ENCODE results near the gene WWOX.

WWOX gene

DNA sequence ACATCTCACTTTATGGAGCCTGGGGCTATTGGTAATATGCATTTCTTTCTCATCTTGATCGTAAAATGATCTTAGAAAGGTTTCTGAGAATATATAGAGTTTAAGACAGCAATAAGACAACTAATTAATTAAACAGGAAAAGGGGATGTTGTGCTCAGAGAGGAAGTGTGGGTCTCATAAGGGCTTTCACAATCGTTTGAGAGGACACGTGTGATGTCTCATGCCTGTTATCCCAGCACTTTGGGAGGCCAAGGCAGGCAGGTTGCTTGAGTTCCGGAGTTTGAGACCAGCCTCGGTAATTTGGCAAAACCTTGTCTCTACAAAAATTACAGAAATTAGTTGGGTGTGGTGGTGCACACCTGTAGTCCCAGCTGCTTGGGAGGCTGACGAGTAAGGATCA, 295.6 kb downstream of the WWOX start:
- no peak for DNase-seq (ENCODE audit: low read depth)
- H3K4me3 ChIP-seq (ENCODE audit: low read length), result no peak overlapping the region
- TF ChIP-seq, protein P1, sequence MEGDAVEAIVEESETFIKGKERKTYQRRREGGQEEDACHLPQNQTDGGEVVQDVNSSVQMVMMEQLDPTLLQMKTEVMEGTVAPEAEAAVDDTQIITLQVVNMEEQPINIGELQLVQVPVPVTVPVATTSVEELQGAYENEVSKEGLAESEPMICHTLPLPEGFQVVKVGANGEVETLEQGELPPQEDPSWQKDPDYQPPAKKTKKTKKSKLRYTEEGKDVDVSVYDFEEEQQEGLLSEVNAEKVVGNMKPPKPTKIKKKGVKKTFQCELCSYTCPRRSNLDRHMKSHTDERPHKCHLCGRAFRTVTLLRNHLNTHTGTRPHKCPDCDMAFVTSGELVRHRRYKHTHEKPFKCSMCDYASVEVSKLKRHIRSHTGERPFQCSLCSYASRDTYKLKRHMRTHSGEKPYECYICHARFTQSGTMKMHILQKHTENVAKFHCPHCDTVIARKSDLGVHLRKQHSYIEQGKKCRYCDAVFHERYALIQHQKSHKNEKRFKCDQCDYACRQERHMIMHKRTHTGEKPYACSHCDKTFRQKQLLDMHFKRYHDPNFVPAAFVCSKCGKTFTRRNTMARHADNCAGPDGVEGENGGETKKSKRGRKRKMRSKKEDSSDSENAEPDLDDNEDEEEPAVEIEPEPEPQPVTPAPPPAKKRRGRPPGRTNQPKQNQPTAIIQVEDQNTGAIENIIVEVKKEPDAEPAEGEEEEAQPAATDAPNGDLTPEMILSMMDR (IDR thresholded peaks at IDR 0.05; ENCODE audit: insufficient read depth, low read depth, low read length, missing control alignments), result no peak

DNA sequence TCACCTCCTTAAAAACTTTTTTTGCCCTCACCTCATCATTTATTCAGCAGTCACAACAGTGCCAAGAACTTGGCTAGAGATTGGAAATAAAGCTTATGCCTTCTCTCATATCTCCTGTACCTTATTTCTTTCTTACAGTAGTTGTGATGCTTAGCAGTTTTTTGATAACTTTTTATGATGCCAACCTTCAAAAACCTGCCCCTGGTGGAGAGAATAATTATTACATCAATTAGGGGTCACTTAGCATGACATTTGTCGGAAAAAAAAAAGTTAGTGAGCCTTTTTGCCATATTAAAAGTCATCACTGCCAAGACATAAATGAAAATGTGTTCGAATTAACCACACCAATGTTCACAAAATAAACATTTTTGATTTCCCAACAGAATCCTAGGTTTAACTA, 296.6 kb downstream of the WWOX start:
- TF ChIP-seq, protein P1 (IDR thresholded peaks at IDR 0.05; ENCODE audit: insufficient read depth, low read depth, low read length, missing control alignments), result no peak
- DNase-seq (ENCODE audit: low read depth), result peak; percentile 1
- H3K4me3 ChIP-seq (ENCODE audit: low read length), result no peak overlapping the region

- TF ChIP-seq, protein P1 (IDR thresholded peaks at IDR 0.05; ENCODE audit: insufficient read depth, low read depth, low read length, missing control alignments), result no peak
- no peak for DNase-seq (ENCODE audit: low read depth)
- no peak overlapping the region for H3K4me3 ChIP-seq (ENCODE audit: low read length)
Measured at GRCh38 chr16:78396673-78397072, 297.2 kb downstream of the WWOX start.

DNA sequence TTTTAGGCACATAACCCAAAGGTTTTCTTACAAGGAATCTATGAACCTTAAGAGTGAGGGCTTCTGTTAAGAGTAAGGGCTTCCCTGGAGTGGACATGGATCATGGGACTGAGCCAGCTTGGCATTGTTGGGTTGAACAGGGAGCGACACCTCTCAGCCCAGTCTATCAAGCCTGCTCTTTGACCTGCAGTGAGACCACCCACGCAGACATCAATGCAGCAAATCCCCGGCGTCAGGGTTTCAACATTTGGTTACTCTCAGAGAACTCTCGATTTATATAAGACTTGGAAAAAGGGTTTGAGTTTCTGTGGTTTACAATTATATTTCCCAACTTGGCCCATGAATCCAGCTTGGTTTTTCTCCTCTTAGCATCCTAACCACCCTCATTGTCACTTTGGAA, 299.9 kb downstream of the WWOX start:
- TF ChIP-seq, protein P1 (IDR thresholded peaks at IDR 0.05; ENCODE audit: insufficient read depth, low read depth, low read length, missing control alignments), result no peak
- DNase-seq (ENCODE audit: low read depth), result no peak
- no peak overlapping the region for H3K4me3 ChIP-seq (ENCODE audit: low read length)

DNA sequence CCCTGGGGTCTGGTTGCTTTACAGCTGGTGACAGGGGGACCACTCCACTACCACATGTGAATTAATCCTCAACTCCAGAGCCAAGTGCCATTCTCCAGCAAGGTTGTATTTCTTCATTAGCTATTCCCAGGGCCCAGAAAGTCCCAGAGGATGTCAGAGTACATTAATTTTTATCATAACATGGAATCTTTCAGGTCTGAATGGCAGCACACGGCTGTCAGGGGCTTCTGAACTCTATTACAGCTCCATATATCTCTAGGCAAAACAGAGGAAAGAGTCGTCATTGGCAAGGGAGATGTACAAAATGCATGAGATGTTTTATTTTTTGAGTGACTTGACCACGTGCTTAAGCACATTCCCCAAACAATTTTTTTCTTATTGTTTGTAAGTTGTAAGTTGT, 303.4 kb downstream of the WWOX start:
- TF ChIP-seq, protein P1 (IDR thresholded peaks at IDR 0.05; ENCODE audit: insufficient read depth, low read depth, low read length, missing control alignments), result no peak
- DNase-seq (ENCODE audit: low read depth), result no peak
- H3K4me3 ChIP-seq (ENCODE audit: low read length), result no peak overlapping the region

DNA sequence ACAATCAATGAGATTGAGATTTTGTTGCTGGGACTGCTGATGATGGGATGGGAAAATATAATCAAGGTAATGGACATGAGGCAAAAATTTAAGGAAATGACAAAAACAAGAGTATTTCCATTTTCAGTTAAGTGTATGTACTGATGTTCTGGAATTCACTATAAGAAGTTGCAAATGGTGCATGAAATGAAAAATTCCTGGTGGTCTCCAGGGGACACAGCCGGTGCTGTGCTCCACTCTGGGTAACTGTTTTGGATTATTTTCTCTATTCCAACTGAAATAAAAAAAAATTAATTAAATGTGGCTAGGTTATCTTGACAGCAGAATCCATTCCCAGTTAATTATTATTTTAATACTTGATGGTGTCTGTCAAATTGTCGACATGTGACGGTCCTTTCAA, 305.6 kb downstream of the WWOX start:
- H3K4me3 ChIP-seq (ENCODE audit: low read length), result no peak overlapping the region
- no peak for DNase-seq (ENCODE audit: low read depth)
- TF ChIP-seq, protein P1 (IDR thresholded peaks at IDR 0.05; ENCODE audit: insufficient read depth, low read depth, low read length, missing control alignments), result no peak

DNA sequence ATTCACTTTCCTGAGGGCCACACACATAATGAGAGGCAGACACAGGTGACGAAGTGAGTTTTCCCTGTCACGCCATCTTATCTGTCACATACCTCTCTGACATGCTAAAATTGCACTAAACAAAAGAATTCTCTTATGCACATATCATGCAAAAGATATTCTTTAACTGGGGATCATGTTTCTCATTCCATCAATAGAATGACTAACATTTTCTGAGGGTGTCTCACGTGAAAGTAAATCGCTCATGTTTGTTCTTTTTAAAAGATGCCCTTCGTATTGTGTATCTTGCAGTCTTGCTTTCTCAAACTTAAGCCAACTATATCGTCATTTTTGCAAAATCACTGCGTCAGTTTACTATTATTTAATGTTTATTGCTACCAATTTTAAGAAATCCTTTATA, 306.4 kb downstream of the WWOX start:
- no peak for DNase-seq (ENCODE audit: low read depth)
- no peak overlapping the region for H3K4me3 ChIP-seq (ENCODE audit: low read length)
- TF ChIP-seq, protein P1 (IDR thresholded peaks at IDR 0.05; ENCODE audit: insufficient read depth, low read depth, low read length, missing control alignments), result no peak

All from epithelial cell of esophagus (primary cell).